HepG2 (cell line): Measurements from ENCODE around the gene RHBDL3. TPM values are rescaled to one million over a fixed set of nuclear protein-coding genes. Genes with fewer than 3 reads are reported as not detected.
A peak's percentile ranks its signal among the peaks of the same experiment; 100 is the strongest.

Experiments used
- AGO2 ChIP-seq: fragments of 200-400 bp; formaldehyde crosslinking; optimal IDR thresholded peaks from 2 replicates; pipeline ENCODE3; 2017; ENCODE audit warnings: mild to moderate bottlenecking, low read depth, low read length, moderate library complexity
- ARHGAP35 ChIP-seq: sonication (generic); formaldehyde crosslinking; IDR thresholded peaks from 2 replicates; pipeline ENCODE4 v1.9.0; 2022; ENCODE audit warnings: mild to moderate bottlenecking, inconsistent platforms, moderate library complexity, missing genetic modification reagents, borderline replicate concordance
- GFI1 ChIP-seq: sonication (generic); formaldehyde crosslinking; IDR thresholded peaks from 2 replicates; pipeline ENCODE4 v1.5.0; 2020; ENCODE audit warnings: missing genetic modification reagents, mild to moderate bottlenecking, borderline replicate concordance
- KDM6A ChIP-seq: IDR thresholded peaks from 2 replicates; pipeline ENCODE4 v1.6.1; 2016; ENCODE audit warnings: low read depth
- MIER2 ChIP-seq: IDR thresholded peaks from 2 replicates; pipeline ENCODE4 v1.6.1; 2016; ENCODE audit warnings: missing biosample characterization, missing genetic modification reagents
- MIER3 ChIP-seq: IDR thresholded peaks from 2 replicates; pipeline ENCODE4 v1.6.1; 2016; ENCODE audit warnings: missing compliant biosample characterization, borderline replicate concordance
- NR2F1 ChIP-seq, 2 experiments: fragments of 450-650 bp in 1 of 2; formaldehyde crosslinking in 1 of 2; IDR thresholded peaks; 2 replicates each; pipeline versions ENCODE4 v1.5.0 to v1.6.1; 2016 to 2020; ENCODE audit warnings: mild to moderate bottlenecking in 1 of 2, missing compliant biosample characterization in 1 of 2, missing genetic modification reagents in 1 of 2, moderate library complexity in 1 of 2
- PRPF4 ChIP-seq: fragments of 200-400 bp; formaldehyde crosslinking; IDR thresholded peaks from 2 replicates; pipeline ENCODE4 v1.6.1; 2016; ENCODE audit warnings: low read length, low read depth; ENCODE audit not compliant: poor library complexity, severe bottlenecking
- RELA ChIP-seq: sonication (generic); formaldehyde crosslinking; IDR thresholded peaks from 2 replicates; pipeline ENCODE4 v1.4.0; 2020; ENCODE audit warnings: missing genetic modification reagents
- SMAD3 ChIP-seq: sonication (generic); formaldehyde crosslinking; IDR thresholded peaks from 2 replicates; pipeline ENCODE4 v1.4.0; 2020; ENCODE audit warnings: missing genetic modification reagents
- SMAD9 ChIP-seq: sonication (generic); formaldehyde crosslinking; IDR thresholded peaks from 2 replicates; pipeline ENCODE4 v1.5.1; 2020; ENCODE audit warnings: mild to moderate bottlenecking, missing genetic modification reagents
- STAG1 ChIP-seq: sonication (generic); formaldehyde crosslinking; IDR thresholded peaks from 2 replicates; pipeline ENCODE4 v1.4.0; 2020; ENCODE audit warnings: missing genetic modification reagents
- ZBTB42 ChIP-seq: sonication (generic); formaldehyde crosslinking; IDR thresholded peaks from 2 replicates; pipeline ENCODE4 v1.5.0; 2020; ENCODE audit warnings: mild to moderate bottlenecking, missing genetic modification reagents
- ZFP90 ChIP-seq: sonication (generic); formaldehyde crosslinking; IDR thresholded peaks from 2 replicates; pipeline ENCODE4 v1.8.0; 2022; ENCODE audit warnings: missing genetic modification reagents, mild to moderate bottlenecking, inconsistent platforms, borderline replicate concordance
- ZNF260 ChIP-seq: sonication (generic); formaldehyde crosslinking; IDR thresholded peaks from 2 replicates; pipeline ENCODE4 v1.4.0; 2020; ENCODE audit warnings: missing genetic modification reagents, low read depth, mild to moderate bottlenecking, borderline replicate concordance
- ZNF34 ChIP-seq: sonication (generic); formaldehyde crosslinking; IDR thresholded peaks from 2 replicates; pipeline ENCODE4 v1.4.0; 2020; ENCODE audit warnings: mild to moderate bottlenecking, missing genetic modification reagents, borderline replicate concordance
- ZNF501 ChIP-seq: sonication (generic); formaldehyde crosslinking; IDR thresholded peaks from 2 replicates; pipeline ENCODE4 v1.5.1; 2020; ENCODE audit warnings: mild to moderate bottlenecking, moderate library complexity, missing genetic modification reagents
- ZNF775 ChIP-seq: sonication (generic); formaldehyde crosslinking; IDR thresholded peaks from 2 replicates; pipeline ENCODE4 v1.4.0; 2020; ENCODE audit warnings: missing genetic modification reagents, mild to moderate bottlenecking, moderate library complexity, borderline replicate concordance
- polyA plus RNA-seq, 8 experiments: library from polyadenylated mRNA; depleted of rRNA in 3 of 8; stranded (reverse) in 7 of 8; unstranded in 1 of 8; fragments of >200 nt; fragmentation: Illumina TruSeq in 4 of 8; extraction: Trizol in 4 of 8; gene quantifications; 2 replicates each; pipeline versions ENCODE4 v1.2.1 to v1.2.3, GENCODE V29; 2011 to 2016; ENCODE audit warnings: low read depth in 4 of 8, missing spikeins in 1 of 8, mixed read lengths in 1 of 8; ENCODE audit not compliant: insufficient read depth in 1 of 8
- total RNA-seq, 5 experiments: library from RNA; depleted of rRNA; stranded (reverse); fragments of >200 nt; fragmentation: Illumina TruSeq; extraction: Trizol; gene quantifications; 2 replicates each; pipeline ENCODE4 v1.2.3, GENCODE V29; 2016; ENCODE audit warnings: low read depth in 1 of 5
- TF ChIP-seq, protein P1 (sequence below): sonication (generic); formaldehyde crosslinking; IDR thresholded peaks from 2 replicates; pipeline ENCODE4 v1.5.0; 2020; ENCODE audit warnings: missing genetic modification reagents, mild to moderate bottlenecking, borderline replicate concordance
- TF ChIP-seq, protein P2 (sequence below): IDR thresholded peaks from 2 replicates; pipeline ENCODE4 v1.6.1; 2016; ENCODE audit warnings: control low read depth
- TF ChIP-seq, protein P3 (sequence below): sonication (generic); formaldehyde crosslinking; IDR thresholded peaks from 2 replicates; pipeline ENCODE4 v1.9.0; 2021; ENCODE audit warnings: missing genetic modification reagents, borderline replicate concordance
- TF ChIP-seq, protein P4 (sequence below): IDR thresholded peaks from 2 replicates; pipeline ENCODE4 v1.6.1; 2016; ENCODE audit warnings: low read depth

RHBDL3 gene
- total and polyA plus RNA-seq, 2 of the 13 experiments (the other 11 are each of a cell fraction or from before 2014, with no cell fraction given): 0.09 TPM; not detected in 1

DNA sequence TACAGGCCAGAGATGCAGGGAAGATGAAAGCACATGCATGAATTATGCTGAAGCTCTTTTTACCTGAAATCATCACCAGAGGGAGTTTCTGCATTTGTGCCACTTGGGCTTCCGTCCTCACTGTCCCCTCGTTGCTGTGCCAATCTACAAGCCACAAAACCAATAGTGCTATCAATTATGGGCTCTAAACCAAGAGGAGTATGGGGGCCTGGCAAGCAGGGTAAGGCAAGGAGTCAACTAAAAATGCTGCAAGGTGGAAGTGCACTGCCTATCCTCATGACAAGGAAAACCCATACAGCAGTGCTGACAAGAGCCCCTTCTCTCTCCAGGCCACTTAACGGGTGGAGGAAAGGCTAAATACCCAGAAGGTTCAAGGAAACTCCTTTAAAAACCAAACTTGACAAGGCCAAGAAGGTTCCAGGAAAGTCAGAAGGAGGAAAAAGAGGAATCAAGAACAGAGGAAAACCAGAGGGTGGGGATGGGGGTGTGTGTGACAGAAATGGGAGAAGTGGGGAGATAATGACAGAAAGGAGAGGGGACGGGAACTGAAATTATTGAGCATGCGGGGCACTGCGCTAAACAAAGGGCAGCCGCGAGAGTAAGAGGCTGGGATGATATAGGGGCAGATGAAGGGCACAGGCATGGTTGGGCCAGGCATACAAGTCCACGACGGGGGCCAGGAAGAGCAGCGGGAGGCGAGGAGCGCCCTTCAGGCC, 75.7 kb downstream of the RHBDL3 start (continued):
- TF ChIP-seq ZNF501 (CRISPR knock-in tag) (no peak), PRPF4 (no peak), SMAD3 (CRISPR knock-in tag) (no peak), ZNF260 (no peak), MIER3 (no peak), AGO2 (no peak), ARHGAP35 (CRISPR knock-in tag) (0 out of 2 replicates have a peak, but pooled peaks have one; percentile 6), ZNF34 (no peak), KDM6A (CRISPR knock-in tag) (no peak), STAG1 (CRISPR knock-in tag) (peak; percentile 31), NR2F1 (CRISPR knock-in tag; IDR thresholded peaks at IDR 0.05) (no peak), ZNF775 (CRISPR knock-in tag) (no peak), ZFP90 (no peak), SMAD9 (CRISPR knock-in tag) (no peak), RELA (CRISPR knock-in tag) (no peak), ZBTB42 (no peak), MIER2 (CRISPR knock-in tag) (no peak), GFI1 (CRISPR knock-in tag) (no peak)
- TF ChIP-seq, protein P1, sequence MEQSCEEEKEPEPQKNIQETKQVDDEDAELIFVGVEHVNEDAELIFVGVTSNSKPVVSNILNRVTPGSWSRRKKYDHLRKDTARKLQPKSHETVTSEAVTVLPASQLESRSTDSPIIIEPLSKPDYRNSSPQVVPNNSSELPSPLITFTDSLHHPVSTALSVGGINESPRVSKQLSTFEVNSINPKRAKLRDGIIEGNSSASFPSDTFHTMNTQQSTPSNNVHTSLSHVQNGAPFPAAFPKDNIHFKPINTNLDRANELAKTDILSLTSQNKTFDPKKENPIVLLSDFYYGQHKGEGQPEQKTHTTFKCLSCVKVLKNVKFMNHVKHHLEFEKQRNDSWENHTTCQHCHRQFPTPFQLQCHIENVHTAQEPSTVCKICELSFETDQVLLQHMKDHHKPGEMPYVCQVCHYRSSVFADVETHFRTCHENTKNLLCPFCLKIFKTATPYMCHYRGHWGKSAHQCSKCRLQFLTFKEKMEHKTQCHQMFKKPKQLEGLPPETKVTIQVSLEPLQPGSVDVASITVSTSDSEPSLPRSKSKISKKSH (CRISPR knock-in tag): no peak
- TF ChIP-seq, protein P2, sequence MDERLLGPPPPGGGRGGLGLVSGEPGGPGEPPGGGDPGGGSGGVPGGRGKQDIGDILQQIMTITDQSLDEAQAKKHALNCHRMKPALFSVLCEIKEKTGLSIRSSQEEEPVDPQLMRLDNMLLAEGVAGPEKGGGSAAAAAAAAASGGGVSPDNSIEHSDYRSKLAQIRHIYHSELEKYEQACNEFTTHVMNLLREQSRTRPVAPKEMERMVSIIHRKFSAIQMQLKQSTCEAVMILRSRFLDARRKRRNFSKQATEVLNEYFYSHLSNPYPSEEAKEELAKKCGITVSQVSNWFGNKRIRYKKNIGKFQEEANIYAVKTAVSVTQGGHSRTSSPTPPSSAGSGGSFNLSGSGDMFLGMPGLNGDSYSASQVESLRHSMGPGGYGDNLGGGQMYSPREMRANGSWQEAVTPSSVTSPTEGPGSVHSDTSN (CRISPR knock-in tag): no peak
- TF ChIP-seq, protein P3, sequence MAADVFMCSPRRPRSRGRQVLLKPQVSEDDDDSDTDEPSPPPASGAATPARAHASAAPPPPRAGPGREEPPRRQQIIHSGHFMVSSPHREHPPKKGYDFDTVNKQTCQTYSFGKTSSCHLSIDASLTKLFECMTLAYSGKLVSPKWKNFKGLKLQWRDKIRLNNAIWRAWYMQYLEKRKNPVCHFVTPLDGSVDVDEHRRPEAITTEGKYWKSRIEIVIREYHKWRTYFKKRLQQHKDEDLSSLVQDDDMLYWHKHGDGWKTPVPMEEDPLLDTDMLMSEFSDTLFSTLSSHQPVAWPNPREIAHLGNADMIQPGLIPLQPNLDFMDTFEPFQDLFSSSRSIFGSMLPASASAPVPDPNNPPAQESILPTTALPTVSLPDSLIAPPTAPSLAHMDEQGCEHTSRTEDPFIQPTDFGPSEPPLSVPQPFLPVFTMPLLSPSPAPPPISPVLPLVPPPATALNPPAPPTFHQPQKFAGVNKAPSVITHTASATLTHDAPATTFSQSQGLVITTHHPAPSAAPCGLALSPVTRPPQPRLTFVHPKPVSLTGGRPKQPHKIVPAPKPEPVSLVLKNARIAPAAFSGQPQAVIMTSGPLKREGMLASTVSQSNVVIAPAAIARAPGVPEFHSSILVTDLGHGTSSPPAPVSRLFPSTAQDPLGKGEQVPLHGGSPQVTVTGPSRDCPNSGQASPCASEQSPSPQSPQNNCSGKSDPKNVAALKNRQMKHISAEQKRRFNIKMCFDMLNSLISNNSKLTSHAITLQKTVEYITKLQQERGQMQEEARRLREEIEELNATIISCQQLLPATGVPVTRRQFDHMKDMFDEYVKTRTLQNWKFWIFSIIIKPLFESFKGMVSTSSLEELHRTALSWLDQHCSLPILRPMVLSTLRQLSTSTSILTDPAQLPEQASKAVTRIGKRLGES (CRISPR knock-in tag): no peak
- TF ChIP-seq, protein P4, sequence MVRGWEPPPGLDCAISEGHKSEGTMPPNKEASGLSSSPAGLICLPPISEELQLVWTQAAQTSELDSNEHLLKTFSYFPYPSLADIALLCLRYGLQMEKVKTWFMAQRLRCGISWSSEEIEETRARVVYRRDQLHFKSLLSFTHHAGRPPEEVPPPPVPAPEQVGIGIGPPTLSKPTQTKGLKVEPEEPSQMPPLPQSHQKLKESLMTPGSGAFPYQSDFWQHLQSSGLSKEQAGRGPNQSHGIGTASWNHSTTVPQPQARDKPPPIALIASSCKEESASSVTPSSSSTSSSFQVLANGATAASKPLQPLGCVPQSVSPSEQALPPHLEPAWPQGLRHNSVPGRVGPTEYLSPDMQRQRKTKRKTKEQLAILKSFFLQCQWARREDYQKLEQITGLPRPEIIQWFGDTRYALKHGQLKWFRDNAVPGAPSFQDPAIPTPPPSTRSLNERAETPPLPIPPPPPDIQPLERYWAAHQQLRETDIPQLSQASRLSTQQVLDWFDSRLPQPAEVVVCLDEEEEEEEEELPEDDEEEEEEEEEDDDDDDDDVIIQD (CRISPR knock-in tag): 0 out of 2 replicates have a peak, but pooled peaks have one; percentile 16
